ENCODE results near the gene CORO7.

- no peak for TF ChIP-seq SIN3A (IDR thresholded peaks at IDR 0.05; ENCODE audit: borderline replicate concordance, insufficient read depth, low read length)
- no peak; the same call in 1 of the 2 replicates for TF ChIP-seq POLR2AphosphoS5 (IDR thresholded peaks at IDR 0.05; ENCODE audit: low read depth, low read length)
- no peak for TF ChIP-seq REST (IDR thresholded peaks at IDR 0.05; ENCODE audit: insufficient read depth in 1 of 2, low read depth in 2 of 2, low read length in 2 of 2)
Observed at GRCh38 chr16:4345836-4346781, 70.3 kb downstream of the CORO7 start.

Data from PFSK-1 (cell line).